A549 treated with Hydrocortisone at 1 μM for 4 hours (cell line): ENCODE data around the gene SHLD2. TPM values are rescaled to one million over a fixed set of nuclear protein-coding genes. Genes with fewer than 3 reads are reported as not detected.

Source experiments
- total RNA-seq: library from RNA; stranded (reverse); fragments of 200-300 nt; extraction: Qiagen RNA extraction; gene quantifications from 5 replicates; pipeline ENCODE4 v1.2.3, GENCODE V29; 2022

The SHLD2 gene, protein sequence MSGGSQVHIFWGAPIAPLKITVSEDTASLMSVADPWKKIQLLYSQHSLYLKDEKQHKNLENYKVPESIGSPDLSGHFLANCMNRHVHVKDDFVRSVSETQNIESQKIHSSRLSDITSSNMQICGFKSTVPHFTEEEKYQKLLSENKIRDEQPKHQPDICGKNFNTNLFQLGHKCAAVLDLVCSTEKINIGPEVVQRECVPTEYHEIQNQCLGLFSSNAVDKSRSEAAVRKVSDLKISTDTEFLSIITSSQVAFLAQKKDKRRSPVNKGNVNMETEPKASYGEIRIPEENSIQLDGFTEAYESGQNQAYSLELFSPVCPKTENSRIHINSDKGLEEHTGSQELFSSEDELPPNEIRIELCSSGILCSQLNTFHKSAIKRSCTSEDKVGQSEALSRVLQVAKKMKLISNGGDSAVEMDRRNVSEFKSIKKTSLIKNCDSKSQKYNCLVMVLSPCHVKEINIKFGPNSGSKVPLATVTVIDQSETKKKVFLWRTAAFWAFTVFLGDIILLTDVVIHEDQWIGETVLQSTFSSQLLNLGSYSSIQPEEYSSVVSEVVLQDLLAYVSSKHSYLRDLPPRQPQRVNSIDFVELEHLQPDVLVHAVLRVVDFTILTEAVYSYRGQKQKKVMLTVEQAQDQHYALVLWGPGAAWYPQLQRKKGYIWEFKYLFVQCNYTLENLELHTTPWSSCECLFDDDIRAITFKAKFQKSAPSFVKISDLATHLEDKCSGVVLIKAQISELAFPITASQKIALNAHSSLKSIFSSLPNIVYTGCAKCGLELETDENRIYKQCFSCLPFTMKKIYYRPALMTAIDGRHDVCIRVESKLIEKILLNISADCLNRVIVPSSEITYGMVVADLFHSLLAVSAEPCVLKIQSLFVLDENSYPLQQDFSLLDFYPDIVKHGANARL
- 23.7 to 32.8 TPM (median 25.2 TPM) in 5 replicates for total RNA-seq

DNA sequence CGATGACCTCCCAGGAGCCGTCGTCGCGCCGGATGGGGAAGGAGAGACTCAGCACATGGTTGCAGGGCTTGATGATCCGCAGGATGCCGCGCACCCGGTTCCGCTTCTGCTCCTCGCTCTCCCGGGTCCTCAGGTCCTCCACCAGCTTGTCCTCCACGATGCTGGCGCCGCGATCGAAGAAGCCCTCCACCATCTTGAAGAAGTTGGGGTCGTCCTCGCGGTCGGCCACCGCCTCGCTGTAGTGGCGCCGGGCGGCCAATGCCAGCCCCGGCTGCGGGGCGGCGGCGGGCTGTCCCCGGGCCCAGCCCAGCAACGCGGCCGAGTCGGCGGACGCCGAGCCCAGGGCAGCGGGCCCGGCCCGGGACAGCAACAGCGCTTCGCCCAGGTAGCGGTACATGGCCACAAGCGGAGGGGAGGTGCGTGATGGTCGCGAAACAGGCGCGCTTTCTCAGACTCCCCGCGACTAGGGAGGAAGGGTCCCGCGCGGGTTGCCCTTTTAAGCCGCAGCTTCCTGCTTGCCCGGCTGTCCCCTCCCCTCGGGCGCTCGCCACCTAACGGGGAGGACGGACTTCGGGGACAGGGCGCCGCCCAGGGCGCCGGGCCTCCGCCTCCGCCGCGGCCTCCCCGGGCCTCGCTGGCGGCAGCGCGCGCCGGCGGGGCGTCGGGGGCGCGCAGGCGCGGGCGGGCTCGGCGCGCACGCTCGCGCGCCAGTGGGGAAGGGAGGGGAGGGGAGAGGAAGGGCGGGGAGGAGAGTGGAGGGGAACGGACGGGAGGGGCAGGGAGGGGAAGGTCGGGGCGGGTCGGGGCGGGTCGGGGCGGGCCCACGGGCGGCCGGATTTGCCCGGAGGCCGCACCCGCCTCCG, at the start of gene SHLD2, which contains the start of gene GLUD1:
SHLD2 (plus strand) TSS at position 834 of the 863 bp plus-strand sequence. CDS start 56,149 bp downstream, outside the sequence.
GLUD1 (minus strand) TSS at position 471 of the 863 bp plus-strand sequence; CDS start at position 397, 74 bp downstream.

DNA sequence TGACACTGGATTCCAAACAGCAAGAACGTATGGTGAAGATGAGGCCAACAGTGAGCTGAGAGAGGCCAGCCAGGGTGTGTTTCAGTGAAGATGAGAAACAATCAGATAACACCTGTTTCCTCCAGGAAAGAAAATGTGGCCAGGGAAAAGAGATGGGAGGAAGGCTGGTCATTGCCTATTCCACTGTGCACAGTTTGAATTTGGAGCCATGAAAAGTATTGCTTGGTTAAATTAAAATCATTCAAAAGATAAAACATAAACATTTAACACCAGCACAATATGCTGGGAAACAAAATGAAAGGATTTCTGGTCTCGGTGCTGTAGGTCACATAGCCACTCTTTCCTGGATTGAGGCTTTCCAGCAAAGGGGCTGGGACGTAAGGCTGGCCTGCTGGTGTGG, 130.1 kb downstream of the SHLD2 start, which contains the start of gene NUTM2A:
NUTM2A (plus strand) TSS at position 301 of the 400 bp plus-strand sequence. CDS start 383 bp downstream, outside the sequence.

Other genes with a start within 250 kb of the SHLD2 start
- gene MMRN2, start 137.6 kb upstream of the SHLD2 start, total RNA-seq = 1.0 to 1.2 TPM (median 1.1 TPM) in 5 replicates
- gene SNCG, start 136.6 kb upstream of the SHLD2 start, total RNA-seq = 10.1 to 15.2 TPM (median 13.5 TPM) in 5 replicates
- gene ADIRF, start 126.7 kb upstream of the SHLD2 start, total RNA-seq = 0.15 to 0.22 TPM in 2 of 5 replicates, not detected in the others
- 0.50 to 0.52 TPM in 2 of 5 replicates, not detected in the others for gene FAM25A, start 74.9 kb upstream of the SHLD2 start, total RNA-seq
- 85.0 to 111 TPM (median 100.0 TPM) in 5 replicates for gene GLUD1, start 363 bp upstream of the SHLD2 start, total RNA-seq
- gene NUTM2A, start 130.2 kb downstream of the SHLD2 start, total RNA-seq = 0.06 to 0.28 TPM (median 0.13 TPM) in 5 replicates